ENCODE measurements around the gene GJB5.

GRCh38 chr1:34785875-34786470 is 31.1 kb downstream of the GJB5 start:
- no peak for TF ChIP-seq POLR2A (IDR thresholded peaks at IDR 0.05; ENCODE audit: low read length)
- no peak for TF ChIP-seq GATA1 (IDR thresholded peaks at IDR 0.05; ENCODE audit: low read depth, low read length)

Data from erythroblast (primary cell).